ENCODE measurements around the gene ART1.
A peak's percentile ranks its signal among the peaks of the same experiment; 100 is the strongest.
"Not testable (repeated sequence)": the region's sequence is repeated elsewhere in the genome, so short reads cannot be mapped to it uniquely, and the experiment has no call there.

The ART1 gene, protein sequence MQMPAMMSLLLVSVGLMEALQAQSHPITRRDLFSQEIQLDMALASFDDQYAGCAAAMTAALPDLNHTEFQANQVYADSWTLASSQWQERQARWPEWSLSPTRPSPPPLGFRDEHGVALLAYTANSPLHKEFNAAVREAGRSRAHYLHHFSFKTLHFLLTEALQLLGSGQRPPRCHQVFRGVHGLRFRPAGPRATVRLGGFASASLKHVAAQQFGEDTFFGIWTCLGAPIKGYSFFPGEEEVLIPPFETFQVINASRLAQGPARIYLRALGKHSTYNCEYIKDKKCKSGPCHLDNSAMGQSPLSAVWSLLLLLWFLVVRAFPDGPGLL

DNA sequence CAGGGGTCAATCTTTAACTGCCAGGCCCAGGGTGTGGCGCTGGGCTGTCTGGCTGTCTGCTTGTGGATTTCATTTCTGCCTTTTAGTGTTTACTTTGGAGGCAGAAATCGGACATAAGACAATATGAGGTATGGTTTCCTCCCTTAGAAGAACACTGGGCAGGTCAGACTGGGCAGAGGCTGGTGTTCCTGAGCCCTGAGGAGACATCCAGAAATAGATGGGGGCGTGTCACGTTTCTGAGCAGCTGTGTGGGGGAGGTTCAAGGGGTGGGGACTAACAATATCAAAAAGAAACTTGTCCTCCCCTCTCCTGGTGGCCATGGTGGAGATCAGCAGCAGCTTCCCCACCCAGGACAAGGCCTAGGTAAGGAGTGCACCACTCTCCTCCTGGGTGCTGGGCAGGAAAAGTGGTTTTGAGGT lies at the start of gene ART1:
Gene ART1 (plus strand): TSS at position 312 of the 419 bp plus-strand sequence. CDS start 14,086 bp downstream, outside the sequence.
- DNase-seq: no peak

DNA sequence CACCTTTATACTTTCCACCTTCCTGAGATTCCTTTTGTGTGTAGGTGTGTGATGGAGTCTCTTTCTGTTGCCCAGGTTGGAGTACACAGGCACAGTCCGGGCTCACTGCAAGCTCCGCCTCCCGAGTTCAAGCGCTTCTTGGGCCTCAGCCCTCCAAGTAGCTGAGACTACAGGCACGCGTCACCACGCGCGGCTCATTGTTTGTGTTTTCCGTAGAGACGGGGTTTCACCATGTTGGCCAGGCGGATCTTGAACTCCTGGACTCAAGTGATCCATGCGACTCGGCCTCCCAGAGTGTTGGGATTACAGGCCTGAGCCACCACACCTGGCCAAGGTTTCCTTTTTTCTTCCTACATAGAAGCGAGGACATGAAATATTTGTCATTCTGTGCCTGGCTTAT lies 47.2 kb upstream of the ART1 start:
- not testable (repeated sequence) for DNase-seq

DNA sequence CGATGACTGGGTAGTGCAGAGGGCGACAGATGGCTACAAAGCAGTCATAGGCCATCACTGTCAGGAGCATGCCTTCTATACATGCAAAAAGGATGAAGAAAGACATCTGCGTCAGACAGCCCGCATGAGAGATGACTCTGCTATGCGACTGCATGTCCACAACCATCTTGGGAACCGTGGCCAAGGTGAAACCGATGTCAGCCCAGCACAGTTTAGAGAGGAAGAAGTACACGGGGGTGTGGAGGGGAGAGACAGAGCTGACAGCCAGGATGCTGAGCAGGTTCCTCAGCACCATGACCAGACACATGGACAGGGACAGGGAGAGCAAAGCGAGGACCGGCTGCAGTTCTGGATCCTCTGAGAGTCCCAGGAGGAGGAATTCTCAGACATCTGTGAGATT lies 44.7 kb upstream of the ART1 start:
- DNase-seq: not testable (repeated sequence)

DNA sequence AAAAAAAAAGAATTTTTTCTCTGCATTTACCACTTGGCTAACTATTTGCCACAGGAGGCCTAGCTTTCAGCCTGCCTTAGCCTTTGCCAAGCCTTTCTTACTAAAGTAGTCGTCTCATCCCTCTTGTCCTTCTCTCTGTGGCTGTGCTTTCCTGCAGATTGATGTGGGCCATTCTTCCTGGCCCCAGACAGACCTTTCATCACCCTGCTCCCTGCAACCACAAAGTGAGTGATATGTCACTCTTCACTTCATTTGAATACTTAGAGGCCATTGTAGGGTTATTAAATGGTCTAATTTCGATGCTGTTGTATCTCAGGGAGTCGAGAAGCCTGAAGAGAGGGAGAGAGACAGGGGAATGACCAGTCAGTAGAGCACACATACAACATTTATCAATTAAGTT lies 40.8 kb upstream of the ART1 start:
- DNase-seq: no peak

DNA sequence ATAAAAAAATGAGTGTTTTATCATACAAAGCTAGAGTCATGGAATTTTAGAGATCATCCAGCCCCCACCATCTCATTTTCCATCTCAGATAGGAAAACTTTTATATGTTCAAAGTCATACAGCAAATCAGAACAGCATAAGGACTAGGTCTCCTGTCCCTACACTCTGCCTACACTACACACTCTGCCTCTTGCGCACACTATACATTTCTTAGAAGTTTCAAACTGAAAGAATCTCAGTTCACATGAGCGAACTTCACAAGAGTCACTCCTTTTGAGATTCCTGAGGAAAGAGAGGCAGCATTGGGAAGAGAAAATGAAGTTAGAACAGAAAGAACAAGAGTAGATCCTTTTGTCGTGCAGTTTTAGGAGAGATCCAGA lies 39.7 kb upstream of the ART1 start:
- no peak for DNase-seq

DNA sequence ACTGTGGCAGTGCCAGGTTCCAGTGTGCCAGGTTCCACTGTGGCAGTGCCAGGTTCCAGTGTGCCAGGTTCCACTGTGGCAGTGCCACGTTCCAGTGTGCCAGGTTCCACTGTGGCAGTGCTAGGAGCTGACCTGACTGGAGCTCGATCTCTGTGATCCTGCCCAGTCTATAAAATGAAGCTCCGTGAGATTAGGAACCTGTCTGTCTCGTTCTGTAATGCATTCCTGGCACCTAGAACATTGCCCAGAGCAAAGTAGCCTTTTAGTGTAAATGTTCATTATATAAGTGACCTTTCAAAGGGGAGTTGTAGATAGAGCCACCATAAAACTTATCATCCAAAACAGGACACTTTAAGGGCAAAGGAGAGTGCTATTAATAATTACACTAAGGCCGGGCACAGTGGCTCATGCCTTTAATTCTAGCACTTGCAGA lies 39.1 kb upstream of the ART1 start:
- DNase-seq: no peak

DNA sequence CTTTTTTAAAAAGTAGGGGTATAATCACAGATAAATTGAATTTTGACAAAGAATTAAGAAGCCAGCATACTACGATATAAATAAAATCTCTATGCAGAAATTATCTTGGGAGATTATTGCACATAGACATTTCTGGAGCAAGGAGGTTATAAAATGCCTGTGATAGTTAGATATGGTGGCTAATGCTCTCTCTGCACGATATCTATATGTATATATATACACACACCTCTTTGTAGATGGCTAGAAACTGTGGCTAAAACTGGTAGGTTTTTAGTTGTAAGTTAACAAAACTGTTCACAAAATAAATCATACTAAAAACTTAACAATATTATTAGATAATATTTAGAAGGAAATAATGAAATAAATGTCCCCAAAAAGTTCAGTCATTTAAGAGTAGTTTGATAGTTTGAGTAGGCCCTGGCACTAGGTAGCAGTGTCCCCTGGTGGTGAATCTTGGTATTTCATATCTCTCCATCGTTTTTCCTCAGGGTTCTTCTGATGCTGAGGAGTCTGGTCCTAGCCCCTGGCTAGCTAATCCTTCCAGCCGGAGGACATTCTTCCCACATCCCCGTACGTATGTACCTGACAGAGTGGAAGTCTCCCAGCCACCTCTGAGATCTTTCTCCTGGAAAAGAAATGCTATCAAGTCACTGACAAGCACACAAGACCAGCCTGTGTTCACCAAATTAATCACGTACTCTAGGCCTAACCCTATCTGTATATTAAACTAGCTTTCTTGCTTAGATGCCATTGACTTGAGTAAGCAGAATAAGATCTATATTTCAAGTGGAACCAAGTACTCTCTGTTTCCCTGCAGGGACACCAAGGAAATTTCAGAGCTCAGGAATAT lies 35.3 kb upstream of the ART1 start:
- peak; percentile 47 for DNase-seq

DNA sequence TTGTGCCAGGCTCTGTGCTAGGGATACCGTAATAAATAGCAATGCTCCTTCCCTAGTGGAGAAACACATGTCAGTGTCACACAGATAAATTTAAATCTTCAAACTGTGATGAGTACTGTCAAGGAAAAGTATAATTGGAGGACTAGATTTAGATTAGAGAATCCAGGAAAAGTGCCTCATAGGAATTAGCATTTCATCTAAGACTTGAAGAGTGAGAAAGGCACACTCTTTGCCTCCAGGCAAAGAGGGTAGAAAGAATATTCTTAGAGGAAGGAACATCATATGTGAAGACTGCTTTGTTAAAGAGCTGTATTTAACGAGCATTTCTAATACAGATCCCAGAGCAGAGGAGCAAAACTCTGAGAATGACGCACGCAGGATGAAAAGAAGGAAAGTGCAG lies 34.1 kb upstream of the ART1 start:
- DNase-seq: no peak

DNA sequence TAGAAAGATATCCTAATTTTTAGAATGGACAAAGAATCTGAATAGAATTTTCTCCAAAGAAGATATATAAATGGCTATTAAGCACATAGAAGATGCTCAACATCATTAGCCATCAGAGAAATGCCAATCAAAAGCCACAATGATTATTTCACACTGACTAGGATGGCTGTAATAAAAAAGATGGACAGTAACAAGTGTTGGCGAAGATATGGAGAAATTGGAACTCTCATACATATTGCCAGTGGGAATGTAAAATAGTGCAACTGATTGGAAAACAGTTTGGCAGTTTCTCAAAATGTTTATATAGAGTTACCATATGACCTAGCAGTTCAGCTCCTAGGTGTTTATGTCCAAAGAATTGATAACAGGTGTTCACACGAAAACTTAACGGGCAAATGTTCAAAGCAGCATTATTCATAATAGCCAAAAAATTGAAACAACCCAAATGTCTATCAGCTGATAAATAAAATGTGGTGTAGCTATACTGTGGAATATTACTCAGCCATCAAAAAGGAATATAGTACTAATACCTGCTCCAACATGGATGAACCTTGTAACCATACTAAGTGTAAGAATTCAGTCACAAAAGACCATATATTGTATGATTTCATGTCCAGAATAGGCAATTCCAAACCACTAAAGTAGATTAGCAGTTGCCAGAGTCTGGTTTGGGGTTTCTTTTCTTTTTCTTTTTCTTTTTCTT lies 32.8 kb upstream of the ART1 start:
- DNase-seq: no peak

DNA sequence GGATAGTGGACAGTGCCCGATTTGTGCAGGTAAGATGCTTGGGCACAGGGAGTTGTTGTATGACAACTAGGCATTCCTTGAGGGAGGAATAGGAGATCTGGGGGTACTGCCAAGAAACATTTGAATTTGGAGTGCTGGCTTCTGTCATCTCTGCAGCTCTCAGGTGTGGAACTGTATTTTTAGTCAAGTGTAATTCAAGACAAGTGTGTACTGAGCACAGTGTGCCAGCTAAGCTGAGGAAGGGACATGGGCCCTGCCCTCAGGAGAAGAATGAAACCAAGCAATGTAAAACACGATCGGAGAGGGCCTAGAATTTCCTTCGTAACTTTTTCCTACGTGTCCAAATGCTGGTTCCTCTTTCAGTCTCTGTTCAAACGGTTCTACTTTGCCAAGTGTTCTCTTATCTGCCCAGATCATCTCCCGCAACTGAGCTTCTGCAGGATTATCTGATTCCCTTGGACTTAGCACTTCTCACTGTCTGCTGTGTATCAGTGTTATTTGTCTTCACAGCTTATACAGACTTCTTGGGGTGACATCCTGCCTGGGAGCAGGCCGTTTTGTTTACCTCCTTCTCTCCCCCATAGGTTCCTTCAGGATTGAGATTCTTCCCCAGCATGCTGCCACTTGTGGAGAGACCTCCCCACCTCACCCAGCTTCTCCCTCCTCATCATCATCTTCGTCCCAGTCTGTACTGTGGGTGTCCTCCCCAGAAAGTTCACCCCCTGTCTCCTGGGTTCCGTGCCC lies 30.8 kb upstream of the ART1 start:
- no peak for DNase-seq

DNA sequence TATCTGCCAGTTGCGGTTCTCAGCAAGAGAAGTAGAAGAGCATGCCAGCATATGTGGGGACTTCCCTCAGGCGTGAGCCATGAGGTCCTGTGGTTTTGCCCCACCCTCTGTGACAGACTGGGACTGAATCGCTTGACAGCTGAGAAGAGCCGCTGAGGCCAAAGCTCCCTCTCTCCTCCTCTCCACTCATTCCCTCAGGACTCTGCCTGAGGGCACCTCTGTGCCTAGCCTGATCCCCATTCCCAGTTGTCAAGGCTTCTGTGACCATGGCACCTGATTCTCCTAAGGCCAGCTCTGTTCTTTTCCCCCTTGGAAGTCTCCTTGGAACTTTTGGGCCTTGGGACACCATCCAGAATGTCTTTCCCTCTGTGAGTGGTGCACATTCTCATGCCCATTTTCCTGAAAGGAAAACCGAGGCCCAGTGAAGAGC lies 30.2 kb upstream of the ART1 start:
- DNase-seq: no peak

DNA sequence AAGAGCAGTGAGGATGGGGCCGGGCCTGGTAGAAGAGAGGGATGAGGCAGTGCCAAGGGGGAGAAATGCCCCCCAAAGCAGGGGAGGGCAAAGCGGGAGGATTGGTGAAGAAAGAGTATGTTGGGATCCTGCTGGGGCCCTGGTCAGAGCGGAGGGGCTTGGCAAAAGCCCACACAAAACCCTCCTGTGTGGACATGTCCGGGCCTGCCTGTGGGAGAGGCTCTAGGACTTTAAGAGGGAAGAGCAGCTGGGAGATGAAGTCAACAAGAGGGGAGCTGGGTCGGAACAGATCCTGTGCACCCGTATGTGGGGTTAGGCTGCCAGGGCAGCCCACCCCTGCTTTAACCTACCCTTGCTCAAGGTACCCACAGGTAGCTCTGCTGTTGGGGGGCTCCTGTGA lies 28.9 kb upstream of the ART1 start:
- peak; percentile 56 for DNase-seq

DNA sequence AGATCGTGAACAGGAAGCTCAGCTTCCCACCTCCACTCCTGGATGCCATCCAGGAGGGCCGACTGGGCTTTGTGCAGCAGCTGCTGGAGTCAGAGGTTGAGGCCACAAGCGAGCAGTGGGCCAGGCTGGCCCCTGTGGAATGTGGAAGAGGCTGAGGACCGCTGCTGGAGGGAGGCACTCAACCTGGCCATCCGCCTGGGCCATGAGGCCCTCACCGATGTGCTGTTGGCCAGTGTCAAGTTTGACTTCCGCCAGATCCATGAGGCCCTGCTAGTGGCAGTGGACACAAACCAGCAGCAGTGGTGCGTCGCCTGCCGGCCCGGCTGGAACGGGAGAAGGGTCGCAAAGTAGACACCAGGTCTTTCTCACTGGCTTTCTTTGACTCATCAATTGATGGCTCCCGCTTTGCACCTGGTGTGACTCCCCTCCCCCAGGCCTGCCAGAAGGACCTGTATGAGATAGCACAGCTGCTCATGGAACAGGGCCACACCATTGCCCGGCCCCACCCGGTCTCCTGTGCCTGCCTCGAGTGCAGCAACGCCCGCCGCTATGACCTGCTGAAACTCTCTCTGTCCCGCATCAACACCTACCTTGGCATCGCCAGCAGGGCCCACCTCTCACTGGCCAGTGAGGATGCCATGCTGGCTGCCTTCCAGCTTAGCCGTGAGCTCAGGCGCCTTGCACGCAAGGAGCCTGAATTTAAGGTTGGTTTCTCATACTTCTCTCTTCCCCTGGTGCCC lies 28.0 kb upstream of the ART1 start:
- peak; percentile 21 for DNase-seq

DNA sequence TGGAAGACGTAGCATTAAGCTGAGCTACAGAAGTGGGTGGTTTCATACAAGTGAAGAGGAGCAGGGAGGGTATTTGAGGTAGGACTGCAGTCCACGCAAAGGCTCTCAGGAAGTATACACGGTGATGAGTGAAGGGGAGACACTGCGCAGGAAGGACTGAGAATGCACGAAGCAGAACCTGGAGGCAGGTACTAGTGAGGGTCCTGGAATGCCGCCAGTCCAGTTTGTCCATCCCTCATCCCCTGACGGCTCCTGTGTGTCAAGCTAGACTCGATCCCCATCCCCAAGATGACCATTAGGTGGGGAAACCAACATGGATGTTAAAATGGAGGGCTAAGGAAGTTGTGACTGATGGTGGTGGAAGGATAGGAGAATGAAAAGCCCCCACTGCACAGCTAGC lies 26.9 kb upstream of the ART1 start:
- DNase-seq: no peak

DNA sequence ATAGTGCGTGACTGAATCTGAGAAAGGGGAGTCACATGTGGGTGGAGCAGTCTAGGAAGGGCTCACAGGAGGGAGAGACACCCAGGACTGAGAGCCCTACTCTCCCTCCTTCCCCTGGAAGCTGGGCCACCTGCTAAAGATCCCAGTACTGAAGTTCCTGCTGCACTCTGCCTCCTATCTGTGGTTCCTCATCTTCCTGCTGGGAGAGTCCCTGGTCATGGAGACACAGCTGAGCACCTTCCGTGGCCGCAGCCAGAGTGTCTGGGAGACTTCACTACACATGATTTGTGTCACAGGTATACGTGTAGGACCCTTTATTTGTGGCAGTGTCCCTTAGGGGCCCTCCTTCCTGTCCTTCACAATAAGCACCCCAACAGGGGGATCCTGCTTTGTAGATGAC lies 22.4 kb upstream of the ART1 start:
- no peak for DNase-seq

DNA sequence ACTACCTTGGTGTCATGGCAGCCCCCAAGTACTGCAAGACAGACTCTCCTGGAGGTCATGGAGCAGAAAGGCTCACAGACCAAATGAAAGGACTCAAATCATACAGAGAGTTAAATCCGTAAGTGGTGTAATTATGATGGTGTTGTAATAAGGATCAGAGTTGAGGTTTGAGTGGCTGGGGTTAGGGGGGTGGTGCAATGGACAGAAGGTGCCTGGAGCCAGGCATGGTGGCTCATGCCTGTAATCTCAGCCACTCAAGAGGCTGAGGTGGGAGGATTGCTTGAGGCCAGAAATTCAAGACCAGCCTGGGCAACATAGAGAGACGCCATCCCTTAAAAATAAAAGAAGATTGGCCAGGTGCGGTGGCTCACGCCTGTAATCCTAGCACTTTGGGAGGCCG lies 21.8 kb upstream of the ART1 start:
- no peak for DNase-seq

DNA sequence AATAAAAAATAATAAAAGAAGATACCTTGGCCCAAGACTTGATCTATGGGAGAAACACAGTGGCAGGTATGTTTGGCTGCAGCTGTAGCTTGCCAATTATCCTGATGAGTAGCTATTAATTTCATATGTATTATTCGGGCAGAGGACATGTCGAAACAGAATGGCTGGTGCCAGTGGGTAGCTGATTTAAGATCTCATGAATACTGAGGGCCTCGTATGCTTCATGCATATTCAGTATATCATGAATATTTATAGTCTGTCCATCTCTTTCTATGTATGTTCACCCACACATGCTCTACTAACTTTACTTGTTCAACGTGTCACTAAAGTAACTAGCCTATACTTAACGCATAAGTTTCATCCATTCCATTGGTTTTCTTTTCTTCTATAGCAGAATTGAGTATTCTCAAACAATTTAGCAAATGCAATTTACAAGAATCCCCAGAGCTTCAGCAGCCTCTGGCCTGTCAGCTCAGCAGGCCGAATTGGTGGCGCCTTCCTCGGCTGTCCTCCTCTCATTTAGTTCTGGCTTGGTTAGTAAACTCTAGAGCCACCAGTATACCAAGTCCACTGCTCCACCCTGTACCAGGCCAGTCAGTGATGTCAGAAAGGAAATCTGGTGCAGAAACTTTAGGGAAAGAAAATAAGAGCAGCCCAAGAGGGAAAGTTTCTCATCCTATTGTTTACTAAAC lies 21.0 kb upstream of the ART1 start:
- DNase-seq: no peak

DNA sequence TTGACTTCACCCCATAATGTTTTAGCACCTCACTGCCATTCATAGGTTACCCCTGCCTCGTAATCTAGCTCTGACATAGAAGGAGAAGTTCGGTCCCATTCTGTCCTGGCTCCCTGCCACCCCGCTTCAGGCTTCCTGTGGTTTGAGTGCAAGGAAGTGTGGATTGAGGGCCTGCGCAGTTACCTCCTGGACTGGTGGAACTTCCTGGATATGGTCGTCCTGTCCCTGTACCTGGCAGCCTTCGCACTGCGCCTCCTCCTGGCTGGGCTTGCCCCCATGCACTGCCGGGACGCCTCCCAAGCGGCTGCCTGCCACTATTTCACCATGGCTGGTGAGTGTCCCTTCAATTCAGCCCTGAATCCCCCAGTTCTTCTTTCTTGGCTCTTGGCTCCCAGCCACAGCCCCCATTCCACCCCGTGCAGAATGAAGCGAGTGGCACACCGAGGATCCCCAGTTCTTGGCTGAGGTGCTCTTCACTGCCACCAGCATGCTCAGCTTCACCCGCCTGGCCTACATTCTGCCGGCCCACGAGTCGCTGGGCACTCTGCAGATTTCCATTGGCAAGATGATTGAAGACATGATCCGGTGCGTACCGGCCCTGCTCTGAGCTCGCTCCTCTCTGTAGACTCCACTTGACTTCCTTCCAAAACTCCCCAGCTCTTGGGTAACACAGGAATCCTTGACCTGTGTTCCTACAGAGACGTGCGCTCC lies 18.5 kb upstream of the ART1 start:
- DNase-seq: no peak

DNA sequence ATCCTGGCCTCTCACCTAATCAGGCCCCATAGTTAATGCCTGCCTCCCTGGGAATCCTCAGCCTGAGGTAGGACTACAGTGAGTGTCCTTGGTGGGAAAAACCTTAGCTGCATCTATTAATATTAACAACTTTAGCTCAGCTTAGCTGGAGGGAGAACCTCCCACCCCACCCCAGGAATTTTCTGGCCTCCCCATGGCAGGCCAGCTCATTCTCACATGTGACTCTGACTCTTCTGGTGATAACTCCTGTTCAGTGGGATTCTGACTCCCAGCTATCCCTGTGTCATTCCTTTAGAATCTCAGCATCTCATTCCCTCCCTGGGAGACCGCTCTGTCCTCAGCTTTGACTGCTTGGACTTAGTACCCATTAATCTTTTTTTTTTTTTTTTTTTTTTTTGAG lies 17.6 kb upstream of the ART1 start:
- no peak for DNase-seq

DNA sequence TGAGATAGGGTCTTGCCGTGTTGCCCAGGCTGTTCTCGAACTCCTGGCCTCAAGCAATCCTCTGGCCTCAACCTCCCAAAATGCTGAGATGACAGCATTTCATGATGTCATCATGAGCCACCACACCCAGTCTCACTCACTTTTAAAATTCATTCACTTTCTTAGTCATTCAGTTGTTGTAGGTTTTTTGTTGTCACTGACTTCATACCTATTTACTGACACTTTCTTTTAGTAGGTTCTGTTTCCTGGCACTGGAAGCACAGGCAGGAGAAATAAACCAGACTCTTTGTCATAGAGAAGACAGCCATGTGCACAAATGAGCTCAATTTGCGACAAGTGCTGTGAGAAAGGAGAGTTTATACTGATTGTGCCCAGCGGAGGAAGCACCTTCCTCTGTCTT lies 13.6 kb upstream of the ART1 start:
- DNase-seq: no peak
